PC-3 (cell line): Measurements from ENCODE around the gene RBP3. TPM values are rescaled to one million over a fixed set of nuclear protein-coding genes. Genes with fewer than 3 reads are reported as not detected.

Experiments
- ATAC-seq: fragments of 200-7000 bp; cut with Tn5 transposase; 2 replicates; pipeline ENCODE4 v1.9.1; 2020; ENCODE audit warnings: mild to moderate bottlenecking, moderate library complexity
- BruUV-seq: library from RNA; stranded (reverse); fragments of 400-500 nt; replicated peaks from 2 replicates; lab custom pipeline; 2021; lab: Mats Ljungman, UMichigan
- CTCF ChIA-PET: fragments of 300-600 bp; sonication (Branson Sonifier 250); formaldehyde crosslinking; loops from one replicate; lab custom pipeline; 2022; ENCODE audit warnings: antibody characterized with exemption; lab: Charles Lee
- POLR2A ChIA-PET: fragments of 300-600 bp; sonication (Branson Sonifier 250); formaldehyde crosslinking; loops from one replicate; lab custom pipeline; 2022; ENCODE audit warnings: antibody characterized with exemption; ENCODE audit not compliant: unreplicated experiment; lab: Charles Lee
- DNase-seq: peaks from one replicate; pipeline ENCODE4 v3.0.0-alpha.2; 2015
- H2AFZ ChIP-seq: fragments of 300-600 bp; sonication (generic); 2 replicates; pipeline ENCODE4 v1.6.0; 2016; ENCODE audit warnings: antibody characterized with exemption, low read length
- H3F3A ChIP-seq: fragments of 300-600 bp; sonication (generic); one replicate; pipeline ENCODE4 v1.6.0; 2017; ENCODE audit warnings: antibody characterized with exemption, low read length, control low read depth, mild to moderate bottlenecking; ENCODE audit not compliant: unreplicated experiment
- H3K27ac ChIP-seq: fragments of 300-600 bp; sonication (generic); 2 replicates; pipeline ENCODE4 v1.5.1; 2016; ENCODE audit warnings: mild to moderate bottlenecking, low read length
- H3K27me3 ChIP-seq: fragments of 300-600 bp; sonication (generic); 2 replicates; pipeline ENCODE4 v1.6.1; 2016; ENCODE audit warnings: low read length, mixed read lengths
- H3K36me3 ChIP-seq: fragments of 300-600 bp; sonication (generic); 2 replicates; pipeline ENCODE4 v1.6.1; 2016; ENCODE audit warnings: low read depth, mixed run types, low read length, mixed read lengths
- H3K4me1 ChIP-seq: fragments of 300-600 bp; sonication (generic); 2 replicates; pipeline ENCODE4 v1.5.1; 2016; ENCODE audit warnings: low read length; ENCODE audit not compliant: insufficient read depth
- H3K4me2 ChIP-seq: fragments of 300-600 bp; sonication (generic); 2 replicates; pipeline ENCODE4 v1.6.0; 2016; ENCODE audit warnings: low read length
- H3K4me3 ChIP-seq: fragments of 300-600 bp; sonication (generic); 2 replicates; pipeline ENCODE4 v1.5.1; 2016; ENCODE audit warnings: mild to moderate bottlenecking, low read length, mixed read lengths
- H3K79me2 ChIP-seq: fragments of 300-600 bp; sonication (generic); 2 replicates; pipeline ENCODE4 v1.6.1; 2017; ENCODE audit warnings: low read length, mixed read lengths
- H3K9ac ChIP-seq: fragments of 300-600 bp; sonication (generic); 2 replicates; pipeline ENCODE4 v1.6.0; 2016; ENCODE audit warnings: mild to moderate bottlenecking, low read length
- H3K9me2 ChIP-seq: fragments of 300-600 bp; sonication (generic); replicated peaks from 2 replicates; pipeline ENCODE4 v1.6.1; 2016; ENCODE audit warnings: mixed run types, low read length, mixed read lengths
- H3K9me3 ChIP-seq: fragments of 300-600 bp; sonication (generic); 2 replicates; pipeline ENCODE4 v1.6.1; 2016; ENCODE audit warnings: low read length, mixed read lengths
- H4K20me1 ChIP-seq: fragments of 300-600 bp; sonication (generic); 2 replicates; pipeline ENCODE4 v1.6.1; 2016; ENCODE audit warnings: low read length, mixed read lengths
- CTCF ChIP-seq: fragments of 300-600 bp; sonication (generic); conservative IDR thresholded peaks from 2 replicates; pipeline ENCODE4 v1.5.1; 2017; ENCODE audit warnings: antibody characterized with exemption, low read depth, mild to moderate bottlenecking, low read length
- EZH2 ChIP-seq: fragments of 300-600 bp; sonication (generic); IDR thresholded peaks from one replicate; pipeline ENCODE4 v1.6.1; 2017; ENCODE audit warnings: antibody characterized with exemption, mild to moderate bottlenecking, low read length; ENCODE audit not compliant: unreplicated experiment
- EZH2phosphoT487 ChIP-seq: fragments of 300-600 bp; sonication (generic); IDR thresholded peaks from 2 replicates; pipeline ENCODE4 v1.6.1; 2018; ENCODE audit warnings: mild to moderate bottlenecking, antibody characterized with exemption, low read length, borderline replicate concordance
- intact Hi-C: fragments of 100-400 bp; cut with micrococcal nuclease; formaldehyde crosslinking; loops from 2 replicates; pipeline ENCODE4 v1.9.0; 2023
- total RNA-seq: library from RNA; depleted of rRNA; stranded (reverse); fragments of >200 nt; gene quantifications from 2 replicates; pipeline ENCODE4 v1.2.3, GENCODE V29; 2014

Gene RBP3
- total RNA-seq, 1 experiment from 2014 or later = not detected

DNA sequence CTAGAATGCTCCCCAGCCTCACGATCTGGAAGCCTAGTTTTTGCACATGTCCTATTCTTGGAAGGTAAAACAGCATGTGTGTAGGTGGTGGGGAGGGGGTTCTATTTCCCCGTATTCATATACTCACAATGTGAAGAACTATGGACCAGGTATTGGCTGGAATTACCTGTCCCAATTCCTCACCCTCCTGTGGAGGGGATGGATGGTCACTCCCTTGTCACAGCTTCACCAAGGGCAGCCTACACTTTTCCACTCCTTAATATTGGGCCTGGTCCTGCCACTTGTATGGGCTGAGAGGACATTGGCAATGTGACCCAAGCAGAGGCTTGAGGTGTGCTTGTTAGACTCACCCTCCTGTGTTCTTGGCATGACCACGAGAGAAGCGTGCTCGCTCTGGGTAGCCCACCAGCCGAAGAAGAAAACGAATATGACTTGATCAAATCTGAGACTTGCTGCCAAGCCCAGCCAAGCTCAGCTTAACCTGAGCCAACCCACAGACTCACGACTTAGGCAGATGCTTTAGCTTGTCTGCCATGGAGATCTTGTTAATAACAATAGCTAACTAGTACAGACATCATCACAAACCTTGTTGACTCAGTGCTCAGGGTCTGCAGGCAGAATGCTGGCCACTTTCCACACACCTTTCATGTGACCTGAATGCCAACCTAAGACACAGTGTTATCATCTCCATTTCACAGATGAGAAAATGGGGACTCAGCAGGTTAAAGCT is 18.7 kb downstream of the RBP3 start:
- ChIA-PET POLR2A (no interaction called here), CTCF (no interaction called here)
- no peak overlapping the region for H3K27ac ChIP-seq
- H3K9me2 ChIP-seq = no peaks in the 10 kb centered on the region
- H3K27me3 ChIP-seq = no peaks in the 10 kb centered on the region
- H3K4me3 ChIP-seq = no peak overlapping the region
- no peaks in the 10 kb centered on the region for H3K79me2 ChIP-seq
- H4K20me1 ChIP-seq = no peaks in the 10 kb centered on the region
- H3K4me1 ChIP-seq = 0 out of 2 replicates have a peak, but pooled peaks cover 4% of the 10 kb centered on the region
- no peak overlapping the region for H3K9ac ChIP-seq
- no peaks in the 10 kb centered on the region for H3K9me3 ChIP-seq
- no peak for TF ChIP-seq EZH2
- no peak for TF ChIP-seq EZH2phosphoT487
- TF ChIP-seq CTCF = no peak
- H2AFZ ChIP-seq = no peak overlapping the region
- intact Hi-C loops = loop anchor here (10.0 kb wide), 1 partner anchor 68 kb away; no protein-coding TSS in a partner anchor
- H3F3A ChIP-seq = no peaks in the 10 kb centered on the region
- H3K4me2 ChIP-seq = no peak overlapping the region
- H3K36me3 ChIP-seq = no peaks in the 10 kb centered on the region
- DNase-seq (no peak), ATAC-seq (no peak)
- BruUV-seq = no TSS peak

DNA sequence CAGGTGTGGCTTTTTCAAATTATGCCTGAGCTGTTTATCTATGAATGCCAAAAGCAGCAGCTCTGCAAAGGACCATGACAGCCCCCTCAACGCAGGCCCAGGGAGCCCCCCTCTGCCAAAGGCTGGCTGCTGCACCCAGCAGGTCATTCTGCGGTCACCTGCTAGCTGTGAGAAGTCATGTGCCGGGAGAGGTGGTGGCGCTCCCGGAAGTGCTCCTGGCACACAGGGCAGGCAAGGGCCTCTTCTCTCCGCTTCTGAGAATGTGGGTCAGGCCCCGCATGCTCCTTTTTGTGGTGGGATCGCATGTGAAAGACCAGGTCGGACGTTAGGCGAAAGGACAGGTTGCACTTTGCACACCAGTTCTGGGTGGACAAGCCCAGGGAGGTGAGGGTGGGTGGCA is 19.5 kb downstream of the RBP3 start:
- POLR2A ChIA-PET = no interaction called here
- H3K27ac ChIP-seq = no peak overlapping the region

More for the DNA sequence above, 19.5 kb downstream of the RBP3 start:
- Histone ChIP-seq H3K79me2 (no peaks in the 10 kb centered on the region), H2AFZ (no peak overlapping the region), H3K4me2 (no peak overlapping the region), H3F3A (no peaks in the 10 kb centered on the region), H3K4me1 (no peaks in the 10 kb centered on the region), H3K9ac (no peak overlapping the region), H3K27me3 (no peaks in the 10 kb centered on the region), H3K4me3 (no peak overlapping the region), H3K9me3 (no peaks in the 10 kb centered on the region), H3K36me3 (no peaks in the 10 kb centered on the region), H3K9me2 (no peaks in the 10 kb centered on the region), H4K20me1 (no peaks in the 10 kb centered on the region)
- BruUV-seq = no TSS peak
- DNase-seq (no peak), ATAC-seq (no peak)
- TF ChIP-seq CTCF (no peak), EZH2phosphoT487 (no peak), EZH2 (no peak)
- intact Hi-C loops = loop anchor here (10.0 kb wide), 1 partner anchor 67 kb away; no protein-coding TSS in a partner anchor
- CTCF ChIA-PET = no interaction called here
